WTC11 (cell line): ENCODE data around the gene ECHS1. TPM values are rescaled to one million over a fixed set of nuclear protein-coding genes. Genes with fewer than 3 reads are reported as not detected.

Experiments
- ATAC-seq: fragments of 200-7000 bp; cut with Tn5 transposase; 2 replicates; pipeline ENCODE4 v1.10.0; 2021; ENCODE audit warnings: mild to moderate bottlenecking, moderate library complexity
- CTCF ChIA-PET: fragments of 300-600 bp; sonication (Branson Sonifier 250); formaldehyde crosslinking; loops from one replicate; lab custom pipeline; 2021; ENCODE audit warnings: antibody characterized with exemption; lab: Charles Lee
- POLR2A ChIA-PET: fragments of 350-600 bp; sonication (Branson Sonifier 250); formaldehyde crosslinking; loops from one replicate; lab custom pipeline; 2021; ENCODE audit warnings: antibody characterized with exemption; lab: Charles Lee
- DNase-seq: peaks from one replicate; pipeline ENCODE4 v3.0.0; 2021; ENCODE audit warnings: low spot score
- H3K27ac Mint-ChIP-seq: 2 replicates; pipeline ENCODE4 v1.8.0; 2021; ENCODE audit warnings: mixed read lengths
- H3K27me3 Mint-ChIP-seq: 2 replicates; pipeline ENCODE4 v1.8.0; 2021; ENCODE audit warnings: low read depth, mild to moderate bottlenecking, moderate library complexity, mixed read lengths
- H3K36me3 Mint-ChIP-seq: 2 replicates; pipeline ENCODE4 v1.8.0; 2021; ENCODE audit warnings: mixed read lengths
- H3K4me1 Mint-ChIP-seq: 2 replicates; pipeline ENCODE4 v1.8.0; 2022; ENCODE audit warnings: mixed read lengths
- H3K4me3 Mint-ChIP-seq: 2 replicates; pipeline ENCODE4 v1.8.0; 2021; ENCODE audit warnings: mild to moderate bottlenecking, moderate library complexity, mixed read lengths
- H3K9me3 Mint-ChIP-seq: 2 replicates; pipeline ENCODE4 v1.8.0; 2021; ENCODE audit warnings: mixed read lengths
- CDX4 ChIP-seq: fragments of 250-450 bp; sonication (Bioruptor Pico); IDR thresholded peaks from 2 replicates; pipeline ENCODE4 v1.9.0; 2021; ENCODE audit warnings: moderate library complexity, mild to moderate bottlenecking, inconsistent platforms, borderline replicate concordance
- E2F4 ChIP-seq: sonication (generic); formaldehyde crosslinking; IDR thresholded peaks from 2 replicates; pipeline ENCODE4 v1.8.1; 2022; ENCODE audit warnings: low read depth, mild to moderate bottlenecking, moderate library complexity, missing genetic modification reagents, borderline replicate concordance
- EMX1 ChIP-seq: fragments of 250-450 bp; sonication (Bioruptor Pico); IDR thresholded peaks from 2 replicates; pipeline ENCODE4 v1.8.0; 2021; ENCODE audit warnings: mild to moderate bottlenecking
- ERG ChIP-seq: fragments of 250-450 bp; sonication (Bioruptor Pico); IDR thresholded peaks from 2 replicates; pipeline ENCODE4 v1.8.0; 2021; ENCODE audit warnings: mild to moderate bottlenecking
- KAT7 ChIP-seq: sonication (generic); formaldehyde crosslinking; IDR thresholded peaks from 2 replicates; pipeline ENCODE4 v1.8.1; 2023; ENCODE audit warnings: missing genetic modification reagents, mild to moderate bottlenecking, borderline replicate concordance
- NFYB ChIP-seq: sonication (generic); formaldehyde crosslinking; conservative IDR thresholded peaks from 2 replicates; pipeline ENCODE4 v1.8.0; 2022; ENCODE audit warnings: low read depth, missing genetic modification reagents
- ZNF138 ChIP-seq: sonication (generic); formaldehyde crosslinking; conservative IDR thresholded peaks from 2 replicates; pipeline ENCODE4 v1.8.1; 2022; ENCODE audit warnings: mild to moderate bottlenecking, moderate library complexity, missing genetic modification reagents
- ZNF532 ChIP-seq: fragments of 250-450 bp; sonication (Bioruptor Pico); IDR thresholded peaks from 2 replicates; pipeline ENCODE4 v1.9.0; 2021; ENCODE audit warnings: mild to moderate bottlenecking, borderline replicate concordance
- ZSCAN18 ChIP-seq: fragments of 250-450 bp; sonication (Bioruptor Pico); IDR thresholded peaks from 2 replicates; pipeline ENCODE4 v2.1.2; 2022; ENCODE audit warnings: mild to moderate bottlenecking, moderate library complexity
- total RNA-seq: library from RNA; stranded (reverse); gene quantifications from 3 replicates; pipeline ENCODE4 v1.2.3, GENCODE V29; 2021
- TF ChIP-seq, protein P1 (sequence below): fragments of 250-450 bp; sonication (Bioruptor Pico); conservative IDR thresholded peaks from 2 replicates; pipeline ENCODE4 v1.9.0; 2021; ENCODE audit warnings: mild to moderate bottlenecking

Gene ECHS1
- total RNA-seq, 1 experiment from 2014 or later = 84.1 TPM

GRCh38 chr10:133349577-133350011 is 23.6 kb downstream of the ECHS1 start:
- POLR2A ChIA-PET = no interaction called here
- no peak overlapping the region for H3K27ac Mint-ChIP-seq

More at GRCh38 chr10:133349577-133350011, 23.6 kb downstream of the ECHS1 start:
- CTCF ChIA-PET = no interaction called here
- Mint-ChIP-seq H3K4me3 (no peak overlapping the region), H3K36me3 (no peaks in the 10 kb centered on the region), H3K27me3 (peaks cover 11% of the 10 kb centered on the region), H3K4me1 (peaks cover 9% of the 10 kb centered on the region), H3K9me3 (no peaks in the 10 kb centered on the region)
- TF ChIP-seq EMX1 (CRISPR knock-in tag) = no peak
- TF ChIP-seq ZSCAN18 = no peak
- TF ChIP-seq ZNF532 = no peak
- TF ChIP-seq NFYB (CRISPR knock-in tag) = no peak
- no peak for TF ChIP-seq ZNF138
- no peak for TF ChIP-seq KAT7 (CRISPR knock-in tag)
- TF ChIP-seq, protein P1, sequence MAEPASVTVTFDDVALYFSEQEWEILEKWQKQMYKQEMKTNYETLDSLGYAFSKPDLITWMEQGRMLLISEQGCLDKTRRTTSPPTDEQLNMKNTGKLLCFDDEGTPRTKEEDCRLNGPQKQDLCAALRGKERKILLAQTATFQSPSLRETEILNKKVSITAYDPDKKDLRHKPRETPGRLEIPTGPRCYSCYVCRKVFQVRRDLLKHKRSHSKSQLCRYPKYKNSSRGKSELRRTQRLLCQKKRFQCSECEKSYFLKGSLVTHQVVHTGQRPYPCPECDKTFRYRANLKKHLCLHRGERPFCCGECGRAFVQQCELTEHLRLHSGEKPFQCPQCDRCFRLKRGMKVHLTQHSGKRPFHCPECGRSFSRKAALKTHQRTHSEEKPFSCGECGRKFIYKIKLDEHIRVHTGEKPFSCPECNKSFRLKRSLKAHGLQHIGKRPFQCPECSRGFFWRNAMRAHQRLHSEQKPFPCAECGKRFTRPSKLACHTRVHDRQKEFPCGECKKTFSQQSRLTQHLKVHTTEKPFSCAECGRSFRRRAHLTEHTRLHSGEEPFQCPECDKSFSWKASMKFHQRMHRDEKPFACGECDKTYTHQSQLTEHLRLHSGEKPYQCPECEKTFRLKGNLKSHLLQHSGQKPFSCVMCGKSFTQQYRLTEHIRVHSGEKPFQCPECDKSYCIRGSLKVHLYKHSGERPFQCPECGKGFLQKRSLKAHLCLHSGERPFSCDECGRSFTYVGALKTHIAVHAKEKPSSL (CRISPR knock-in tag) = no peak
- no peak for TF ChIP-seq CDX4 (CRISPR knock-in tag)
- no peak for TF ChIP-seq E2F4 (CRISPR knock-in tag)
- no peak for TF ChIP-seq ERG (CRISPR knock-in tag)
- no peak for DNase-seq
- ATAC-seq = no peak
